Endothelial cell of umbilical vein (primary cell): ENCODE measurements around the gene SCTR. TPM values are rescaled to one million over a fixed set of nuclear protein-coding genes. Genes with fewer than 3 reads are reported as not detected.

Source experiments
- BruUV-seq: library from RNA; stranded (reverse); fragments of 400-500 nt; replicated peaks from 2 replicates; lab custom pipeline; 2021; lab: Mats Ljungman, UMichigan
- CTCF ChIA-PET: fragments of 300-600, 350-600 bp; sonication (Branson Sonifier 250); formaldehyde crosslinking; loops from one replicate; lab custom pipeline; 2021; ENCODE audit warnings: antibody characterized with exemption, inconsistent platforms; lab: Charles Lee
- POLR2A ChIA-PET: fragments of 300-600, 350-600 bp; sonication (Branson Sonifier 250); formaldehyde crosslinking; loops from one replicate; lab custom pipeline; 2021; ENCODE audit warnings: antibody characterized with exemption, inconsistent platforms; lab: Charles Lee
- DNase-seq: peaks from one replicate; pipeline ENCODE4 v3.0.0-alpha.2; 2011; ENCODE audit warnings: low read depth, low spot score
- FAIRE-seq: peaks from 2 replicates; lab custom pipeline; 2011; peaks lifted over from hg19 to GRCh38; lab: Jason Lieb, UNC
- H2AFZ ChIP-seq: 2 replicates; pipeline ENCODE4 v1.6.0; 2012; ENCODE audit warnings: low read depth, low read length, control low read depth, inconsistent platforms
- H3K27ac ChIP-seq: 2 replicates; pipeline ENCODE4 v1.5.1; 2011; ENCODE audit warnings: low read depth, mild to moderate bottlenecking, control low read depth, low read length, moderate library complexity; ENCODE audit not compliant: insufficient read depth
- H3K27me3 ChIP-seq, 2 experiments: 2 replicates each; pipeline versions ENCODE4 v1.6.0 to v1.6.1; 2011; ENCODE audit warnings: low read length in 2 of 2, mixed read lengths in 1 of 2; ENCODE audit not compliant: control insufficient read depth in 2 of 2, insufficient read depth in 2 of 2
- H3K36me3 ChIP-seq, 2 experiments: 2 replicates in 1 of 2; 3 replicates in 1 of 2; pipeline ENCODE4 v1.5.1; 2011; ENCODE audit warnings: low read length in 2 of 2, mild to moderate bottlenecking in 1 of 2, moderate library complexity in 1 of 2; ENCODE audit not compliant: control insufficient read depth in 2 of 2, insufficient read depth in 2 of 2; ENCODE audit errors: extremely low read depth in 1 of 2
- H3K4me1 ChIP-seq: 3 replicates; pipeline ENCODE4 v1.5.1; 2011; ENCODE audit warnings: mild to moderate bottlenecking, low read length; ENCODE audit not compliant: control insufficient read depth, insufficient read depth; ENCODE audit errors: extremely low read depth
- H3K4me2 ChIP-seq: 2 replicates; pipeline ENCODE4 v1.6.1; 2011; ENCODE audit warnings: low read length, control low read depth, mixed read lengths; ENCODE audit not compliant: insufficient read depth
- H3K4me3 ChIP-seq, 3 experiments: fragments of 200-600 bp in 1 of 3; sonication (generic), shearing (Covaris generic) in 1 of 3; replicated peaks in 1 of 3; 2 replicates each; pipeline ENCODE4 v1.5.1; 2011 to 2016; ENCODE audit warnings: control low read depth in 3 of 3, low read length in 3 of 3, mild to moderate bottlenecking in 2 of 3, inconsistent platforms in 1 of 3, low read depth in 1 of 3, moderate library complexity in 1 of 3; ENCODE audit not compliant: insufficient read depth in 1 of 3
- H3K79me2 ChIP-seq: 2 replicates; pipeline ENCODE4 v1.6.0; 2012; ENCODE audit warnings: low read length, inconsistent platforms; ENCODE audit not compliant: control insufficient read depth, insufficient read depth
- H3K9ac ChIP-seq: replicated peaks from 2 replicates; pipeline ENCODE3; 2011; ENCODE audit warnings: low read length, control low read depth; ENCODE audit not compliant: insufficient read depth; ENCODE audit errors: extremely low read depth
- H3K9me1 ChIP-seq: replicated peaks from 3 replicates; pipeline ENCODE4 v1.6.0; 2011; ENCODE audit warnings: mild to moderate bottlenecking, low read length; ENCODE audit not compliant: control insufficient read depth, insufficient read depth; ENCODE audit errors: extremely low read depth
- H3K9me3 ChIP-seq: replicated peaks from 2 replicates; pipeline ENCODE4 v1.5.1; 2012; ENCODE audit warnings: low read length, inconsistent platforms; ENCODE audit not compliant: control insufficient read depth, insufficient read depth
- H4K20me1 ChIP-seq: replicated peaks from 2 replicates; pipeline ENCODE3; 2011; ENCODE audit warnings: mild to moderate bottlenecking, low read length; ENCODE audit not compliant: control insufficient read depth, insufficient read depth; ENCODE audit errors: extremely low read depth
- EZH2 ChIP-seq: IDR thresholded peaks from 2 replicates; pipeline ENCODE4 v1.6.1; 2012; ENCODE audit warnings: borderline replicate concordance, low read depth, mild to moderate bottlenecking, moderate library complexity, low read length, inconsistent platforms; ENCODE audit not compliant: severe bottlenecking
- FOS ChIP-seq: IDR thresholded peaks from 2 replicates; pipeline ENCODE4 v1.6.1; 2011; ENCODE audit warnings: mild to moderate bottlenecking, low read length, moderate library complexity, borderline replicate concordance; ENCODE audit not compliant: insufficient read depth
- GATA2 ChIP-seq: IDR thresholded peaks from 2 replicates; pipeline ENCODE4 v1.7.0; 2011; ENCODE audit warnings: low read depth, mild to moderate bottlenecking, moderate library complexity, mixed read lengths, low read length; ENCODE audit not compliant: insufficient read length, insufficient read depth
- JUN ChIP-seq: IDR thresholded peaks from 2 replicates; pipeline ENCODE4 v1.6.1; 2011; ENCODE audit warnings: borderline replicate concordance, low read depth; ENCODE audit not compliant: insufficient read length, insufficient read depth
- MYC ChIP-seq: IDR thresholded peaks from one replicate; pipeline ENCODE4 v1.6.1; 2011; ENCODE audit warnings: mild to moderate bottlenecking, low read depth, low read length
- POLR2A ChIP-seq: IDR thresholded peaks from 2 replicates; pipeline ENCODE4 v1.6.1; 2012; ENCODE audit warnings: low read depth, mild to moderate bottlenecking, control low read depth, low read length
- POLR2AphosphoS5 ChIP-seq: IDR thresholded peaks from 2 replicates; pipeline ENCODE4 v1.6.1; 2012; ENCODE audit warnings: low read depth, mild to moderate bottlenecking, control low read depth, low read length, moderate library complexity; ENCODE audit not compliant: insufficient read depth
- dilution Hi-C: fragments of 300-500 bp; cut with MboI; formaldehyde crosslinking; loops from one replicate; pipeline ENCODE4 v1.15.0; 2019; ENCODE audit warnings: low sequenced_read_pairs; ENCODE audit not compliant: extremely low pct_ligation_motif_present
- intact Hi-C: fragments of 100-400 bp; cut with micrococcal nuclease; formaldehyde crosslinking; loops from one replicate; pipeline ENCODE4 v1.10.0; 2022
- polyA plus RNA-seq, 4 experiments: library from polyadenylated mRNA; depleted of rRNA in 3 of 4; stranded (reverse) in 3 of 4; unstranded in 1 of 4; fragments of >200 nt; gene quantifications; 2 replicates each; pipeline versions ENCODE4 v1.2.1 to v1.2.3, GENCODE V29; 2011 to 2012; ENCODE audit warnings: missing spikeins in 1 of 4
- total RNA-seq: library from RNA; stranded (reverse); gene quantifications from 2 replicates; pipeline ENCODE4 v1.2.3, GENCODE V29; 2021
- TF ChIP-seq, protein P1 (sequence below), 2 donors: IDR thresholded peaks; 1 replicate in 1 of 2; 2 replicates in 1 of 2; pipeline ENCODE4 v1.5.1; 2011; ENCODE audit warnings: low read length in 2 of 2, mild to moderate bottlenecking in 2 of 2, moderate library complexity in 2 of 2, control low read depth in 1 of 2, inconsistent platforms in 1 of 2, low read depth in 1 of 2; ENCODE audit not compliant: insufficient read depth in 1 of 2; ENCODE audit errors: extremely low read depth in 1 of 2
- TF ChIP-seq, protein P2 (sequence below): IDR thresholded peaks from 2 replicates; pipeline ENCODE4 v1.6.1; 2011; ENCODE audit not compliant: insufficient read depth, insufficient read length

The SCTR gene
- total and polyA plus RNA-seq, 2 donors (not counting 3 experiments of a cell fraction or from before 2014, with no cell fraction given): not detected

DNA sequence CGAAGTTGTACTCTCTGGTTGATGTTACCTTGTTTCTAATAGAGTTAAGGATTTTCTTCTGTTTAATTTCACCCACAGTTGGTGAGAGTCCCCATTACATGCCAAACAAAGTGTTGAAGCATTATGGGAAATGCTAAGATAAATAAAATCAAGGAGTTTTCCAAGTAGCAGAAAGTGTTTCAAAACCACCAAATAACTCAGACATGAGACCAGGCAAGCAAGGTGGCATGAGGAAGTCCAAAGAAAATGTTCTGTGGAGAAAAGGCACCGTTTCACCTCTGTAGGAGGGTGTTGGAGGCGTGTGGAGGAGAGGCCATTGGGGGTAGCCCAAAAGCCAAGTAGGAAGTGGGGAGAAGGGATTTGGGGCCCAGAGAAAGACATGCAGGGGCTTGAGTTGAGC, 28.6 kb upstream of the SCTR start:
- intact Hi-C loops (no loop called here), dilution Hi-C loops (no loop called here)
- no peaks in the 10 kb centered on the region for H3K9me3 ChIP-seq
- H3K4me2 ChIP-seq: no peak overlapping the region
- ChIA-PET CTCF (no interaction called here), POLR2A (no interaction called here)
- BruUV-seq: no TSS peak
- no peaks in the 10 kb centered on the region for H3K36me3 ChIP-seq
- H3K9ac ChIP-seq: no peak overlapping the region
- peaks cover 3 to 5% of the 10 kb centered on the region in 2 experiments for H3K27me3 ChIP-seq
- DNase-seq (no peak), FAIRE-seq (no peak)
- TF ChIP-seq, protein P1, sequence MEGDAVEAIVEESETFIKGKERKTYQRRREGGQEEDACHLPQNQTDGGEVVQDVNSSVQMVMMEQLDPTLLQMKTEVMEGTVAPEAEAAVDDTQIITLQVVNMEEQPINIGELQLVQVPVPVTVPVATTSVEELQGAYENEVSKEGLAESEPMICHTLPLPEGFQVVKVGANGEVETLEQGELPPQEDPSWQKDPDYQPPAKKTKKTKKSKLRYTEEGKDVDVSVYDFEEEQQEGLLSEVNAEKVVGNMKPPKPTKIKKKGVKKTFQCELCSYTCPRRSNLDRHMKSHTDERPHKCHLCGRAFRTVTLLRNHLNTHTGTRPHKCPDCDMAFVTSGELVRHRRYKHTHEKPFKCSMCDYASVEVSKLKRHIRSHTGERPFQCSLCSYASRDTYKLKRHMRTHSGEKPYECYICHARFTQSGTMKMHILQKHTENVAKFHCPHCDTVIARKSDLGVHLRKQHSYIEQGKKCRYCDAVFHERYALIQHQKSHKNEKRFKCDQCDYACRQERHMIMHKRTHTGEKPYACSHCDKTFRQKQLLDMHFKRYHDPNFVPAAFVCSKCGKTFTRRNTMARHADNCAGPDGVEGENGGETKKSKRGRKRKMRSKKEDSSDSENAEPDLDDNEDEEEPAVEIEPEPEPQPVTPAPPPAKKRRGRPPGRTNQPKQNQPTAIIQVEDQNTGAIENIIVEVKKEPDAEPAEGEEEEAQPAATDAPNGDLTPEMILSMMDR (IDR thresholded peaks at IDR 0.05; ENCODE audit: extremely low read depth in 1 of 2, insufficient read depth in 1 of 2, low read depth in 1 of 2, low read length in 2 of 2): no peak
- no peak for TF ChIP-seq FOS
- TF ChIP-seq JUN: no peak
- TF ChIP-seq GATA2: no peak
- TF ChIP-seq EZH2: no peak
- TF ChIP-seq POLR2A: no peak
- TF ChIP-seq POLR2AphosphoS5: no peak
- TF ChIP-seq MYC: no peak
- TF ChIP-seq, protein P2, sequence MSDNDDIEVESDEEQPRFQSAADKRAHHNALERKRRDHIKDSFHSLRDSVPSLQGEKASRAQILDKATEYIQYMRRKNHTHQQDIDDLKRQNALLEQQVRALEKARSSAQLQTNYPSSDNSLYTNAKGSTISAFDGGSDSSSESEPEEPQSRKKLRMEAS: no peak
- no peak overlapping the region for H3K27ac ChIP-seq
- no peak overlapping the region for H3K4me3 ChIP-seq
- no peak overlapping the region for H2AFZ ChIP-seq
- no peaks in the 10 kb centered on the region for H3K9me1 ChIP-seq
- H3K79me2 ChIP-seq: no peaks in the 10 kb centered on the region
- H4K20me1 ChIP-seq: no peaks in the 10 kb centered on the region
- H3K4me1 ChIP-seq: no peaks in the 10 kb centered on the region
